OCI-LY1 (cell line): ENCODE results near the gene DMRTB1.

Experiments used
- CTCF ChIP-seq: fragments of 200-600 bp; sonication (generic), shearing (Covaris generic); IDR thresholded peaks from 2 replicates; pipeline ENCODE4 v1.5.1; 2017; ENCODE audit warnings: mild to moderate bottlenecking, antibody characterized with exemption, low read length, moderate library complexity, mixed read lengths
- EZH2 ChIP-seq: fragments of 200-600 bp; sonication (generic), shearing (Covaris generic); IDR thresholded peaks from 2 replicates; pipeline ENCODE4 v1.8.0; 2017; ENCODE audit warnings: borderline replicate concordance, mixed run types, mild to moderate bottlenecking, antibody characterized with exemption, low read length, moderate library complexity, mixed read lengths

- TF ChIP-seq CTCF (no peak), EZH2 (no peak)
These were observed 49.1 kb downstream of the DMRTB1 start for GRCh38 chr1:53508056-53508990.
